Activated CD8-positive, alpha-beta memory T cell treated with anti-CD3 and anti-CD28 coated beads, Interleukin-2, amount 10 ng/mL, durations not matched to agents 7 days and 5 days (primary cell): ENCODE results near the gene PPM1D. TPM values are rescaled to one million over a fixed set of nuclear protein-coding genes. Genes with fewer than 3 reads are reported as not detected.
"Not testable (repeated sequence)": the region's sequence is repeated elsewhere in the genome, so short reads cannot be mapped to it uniquely, and the experiment has no call there.

Experiments
- ATAC-seq: fragments of 150-1000 bp; cut with Tn5 transposase; one replicate; pipeline ENCODE4 v1.10.0; 2021; ENCODE audit warnings: moderate library complexity
- CTCF ChIA-PET: fragments of 350-600 bp; sonication (Branson Sonifier 250); formaldehyde crosslinking; loops from one replicate; lab custom pipeline; 2021; ENCODE audit warnings: antibody characterized with exemption; lab: Charles Lee
- DNase-seq: peaks from one replicate; pipeline ENCODE4 v3.0.0-alpha.2; 2020
- H3K27ac Mint-ChIP-seq: one replicate; pipeline ENCODE4 v1.8.0; 2021; ENCODE audit warnings: mild to moderate bottlenecking, mixed read lengths
- H3K27me3 Mint-ChIP-seq: one replicate; pipeline ENCODE4 v1.8.0; 2021; ENCODE audit warnings: mixed read lengths
- H3K36me3 Mint-ChIP-seq: one replicate; pipeline ENCODE4 v1.8.0; 2021; ENCODE audit warnings: mild to moderate bottlenecking, mixed read lengths
- H3K4me1 Mint-ChIP-seq: one replicate; pipeline ENCODE4 v1.8.0; 2021; ENCODE audit warnings: mixed read lengths
- H3K4me3 Mint-ChIP-seq: one replicate; pipeline ENCODE4 v1.8.0; 2021; ENCODE audit warnings: mild to moderate bottlenecking, moderate library complexity, mixed read lengths
- H3K9me3 Mint-ChIP-seq: one replicate; pipeline ENCODE4 v1.8.0; 2022; ENCODE audit warnings: low read depth, mixed read lengths
- total RNA-seq, 2 experiments: library from RNA; stranded (reverse); gene quantifications; one replicate each; pipeline ENCODE4 v1.2.3, GENCODE V29; 2021

The PPM1D gene
- 10 to 100 TPM; 20.3 to 22.6 TPM for total RNA-seq

DNA sequence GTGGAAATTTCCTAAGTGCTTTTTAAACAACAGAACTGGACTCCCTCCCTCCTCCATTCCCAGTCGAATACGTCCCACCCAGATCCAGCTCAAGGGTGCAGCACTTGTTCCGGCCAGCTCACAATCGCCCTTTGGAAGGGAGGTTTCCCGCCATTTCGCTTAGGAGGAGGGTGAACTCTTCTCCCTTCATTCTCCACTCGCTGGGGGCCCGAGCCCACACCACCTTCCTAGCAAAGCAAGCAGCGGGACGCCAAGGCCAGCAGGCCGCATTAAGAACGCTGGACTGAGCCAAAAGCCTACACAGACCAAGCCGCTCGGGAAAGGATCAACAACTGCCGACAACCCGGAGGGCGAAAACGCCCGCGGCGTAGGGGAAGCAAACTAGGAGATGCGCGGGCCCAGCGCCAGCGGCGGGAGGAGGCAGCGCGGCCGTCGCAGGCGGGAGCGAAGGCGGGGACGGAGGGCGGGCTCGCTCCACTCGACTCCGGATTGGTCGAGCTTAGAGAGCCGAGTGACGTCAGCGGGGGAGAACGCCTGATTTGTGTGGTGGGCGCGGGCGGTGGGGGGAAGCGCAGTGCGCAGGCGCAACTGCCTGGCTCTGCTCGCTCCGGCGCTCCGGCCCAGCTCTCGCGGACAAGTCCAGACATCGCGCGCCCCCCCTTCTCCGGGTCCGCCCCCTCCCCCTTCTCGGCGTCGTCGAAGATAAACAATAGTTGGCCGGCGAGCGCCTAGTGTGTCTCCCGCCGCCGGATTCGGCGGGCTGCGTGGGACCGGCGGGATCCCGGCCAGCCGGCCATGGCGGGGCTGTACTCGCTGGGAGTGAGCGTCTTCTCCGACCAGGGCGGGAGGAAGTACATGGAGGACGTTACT is at the start of gene PPM1D:
TSS of gene PPM1D (plus strand) at position 574 of the 870 bp plus-strand sequence. CDS start at position 796, 222 bp downstream.
- ATAC-seq (peak; percentile 94), DNase-seq (peak; percentile 99)
- CTCF ChIA-PET = interaction anchor here (0.9 to 2.3 kb wide), 9 partner anchors 9 to 1424 kb away, joined by 3 to 18 read pairs (median 4); partner anchors contain the start of gene HEATR6
- Mint-ChIP-seq H3K9me3 (no peaks in the 10 kb centered on the region), H3K4me3 (peak within 1 kb of the TSS; percentile 92), H3K27me3 (no peaks in the 10 kb centered on the region), H3K36me3 (peaks cover 6% of the 10 kb centered on the region), H3K27ac (peak within 1 kb of the TSS; percentile 93), H3K4me1 (peaks cover 34% of the 10 kb centered on the region)

DNA sequence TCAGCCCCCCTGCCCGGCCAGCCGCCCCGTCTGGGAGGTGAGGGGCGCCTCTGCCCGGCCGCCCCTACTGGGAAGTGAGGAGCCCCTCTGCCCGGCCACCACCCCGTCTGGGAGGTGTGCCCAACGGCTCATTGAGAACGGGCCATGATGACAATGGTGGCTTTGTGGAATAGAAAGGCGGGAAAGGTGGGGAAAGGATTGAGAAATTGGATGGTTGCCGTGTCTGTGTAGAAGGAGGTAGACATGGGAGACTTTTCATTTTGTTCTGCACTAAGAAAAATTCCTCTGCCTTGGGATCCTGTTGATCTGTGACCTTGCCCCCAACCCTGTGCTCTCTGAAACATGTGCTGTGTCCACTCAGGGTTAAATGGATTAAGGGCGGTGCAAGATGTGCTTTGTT is 47.7 kb upstream of the PPM1D start:
- H3K27me3 Mint-ChIP-seq, H3K27ac Mint-ChIP-seq, DNase-seq, ATAC-seq, H3K4me1 Mint-ChIP-seq, H3K9me3 Mint-ChIP-seq, CTCF ChIA-PET, H3K4me3 Mint-ChIP-seq, H3K36me3 Mint-ChIP-seq: not testable (repeated sequence)

DNA sequence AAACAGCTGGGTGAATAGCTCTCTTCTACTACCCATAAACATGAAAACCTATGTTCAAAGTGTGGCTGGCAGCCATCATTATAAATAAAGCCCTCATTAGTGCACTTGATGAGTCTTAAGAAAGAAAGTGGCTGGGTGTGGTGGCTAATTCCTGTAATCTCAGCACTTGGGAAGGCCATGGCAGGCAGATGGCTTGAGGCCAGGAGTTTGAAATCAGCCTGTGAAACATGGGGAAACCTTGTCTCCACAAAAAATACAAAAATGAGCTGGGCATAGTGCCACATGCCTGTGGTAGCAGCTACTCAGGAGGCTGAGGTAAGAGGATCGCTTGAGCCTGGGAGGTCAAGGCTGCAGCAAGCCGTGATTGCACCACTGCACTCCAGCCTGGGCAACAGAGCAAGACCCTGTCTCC is 45.6 kb upstream of the PPM1D start:
- DNase-seq (no peak), ATAC-seq (no peak)
- Mint-ChIP-seq H3K4me1 (no peaks in the 10 kb centered on the region), H3K4me3 (no peak overlapping the region), H3K9me3 (peaks cover 12% of the 10 kb centered on the region), H3K36me3 (peaks cover 13% of the 10 kb centered on the region), H3K27me3 (no peaks in the 10 kb centered on the region), H3K27ac (no peak overlapping the region)
- CTCF ChIA-PET = no interaction called here

DNA sequence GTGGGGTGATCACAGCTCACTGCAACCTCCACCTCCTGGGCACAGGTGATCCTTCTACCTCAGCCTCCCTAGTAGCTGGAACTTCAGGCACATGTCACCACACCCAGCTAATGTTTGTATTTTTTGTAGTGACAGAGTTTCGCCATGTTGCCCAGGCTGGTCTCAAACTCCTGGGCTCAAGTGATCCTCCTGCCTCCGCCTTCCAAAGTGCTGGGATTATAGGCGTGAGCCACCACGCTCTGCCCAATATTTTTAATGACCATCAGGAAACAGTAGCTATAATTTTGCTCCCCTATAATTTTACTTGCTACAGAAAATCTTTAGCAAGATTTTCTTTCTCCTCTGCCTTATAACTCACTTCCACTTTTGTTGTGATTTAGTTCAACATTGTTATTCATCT is 44.2 kb upstream of the PPM1D start:
- DNase-seq = no peak
- H3K36me3 Mint-ChIP-seq = peaks cover 13% of the 10 kb centered on the region
- H3K27me3 Mint-ChIP-seq = no peaks in the 10 kb centered on the region
- H3K9me3 Mint-ChIP-seq = peaks cover 12% of the 10 kb centered on the region
- H3K27ac Mint-ChIP-seq = no peak overlapping the region
- no peak for ATAC-seq
- CTCF ChIA-PET = interaction anchor here (0.8 to 1.2 kb wide), 2 partner anchors 14 to 118 kb away, joined by 3 to 5 read pairs; no protein-coding TSS in a partner anchor
- H3K4me1 Mint-ChIP-seq = no peaks in the 10 kb centered on the region
- no peak overlapping the region for H3K4me3 Mint-ChIP-seq

DNA sequence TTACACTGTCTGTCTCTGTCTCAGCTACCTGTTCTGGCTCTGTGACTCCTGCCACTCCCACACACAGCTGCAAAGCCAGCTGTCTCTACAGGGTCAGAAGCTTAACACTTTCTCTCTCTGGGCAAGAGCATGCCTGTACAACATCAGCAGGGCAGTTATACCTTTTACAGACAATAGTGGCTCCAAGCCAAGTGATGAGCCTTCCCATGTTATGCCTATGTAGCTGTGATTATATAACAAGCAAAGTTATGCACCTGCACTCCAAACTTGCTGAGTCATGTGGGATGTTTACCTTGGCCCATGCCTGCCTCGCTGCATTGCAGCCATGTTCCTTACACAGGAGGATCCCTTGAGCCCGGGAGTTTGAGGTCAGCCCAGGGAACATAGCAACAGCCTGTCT is 42.2 kb upstream of the PPM1D start:
- DNase-seq (no peak), ATAC-seq (no peak)
- H3K4me3 Mint-ChIP-seq = no peak overlapping the region
- CTCF ChIA-PET = interaction anchor here (0.7 to 1.5 kb wide), 3 partner anchors 12 to 33 kb away, joined by 3 to 6 read pairs (median 3); no protein-coding TSS in a partner anchor
- H3K4me1 Mint-ChIP-seq = no peaks in the 10 kb centered on the region
- no peak overlapping the region for H3K27ac Mint-ChIP-seq
- peaks cover 13% of the 10 kb centered on the region for H3K36me3 Mint-ChIP-seq
- no peaks in the 10 kb centered on the region for H3K27me3 Mint-ChIP-seq
- H3K9me3 Mint-ChIP-seq = peaks cover 12% of the 10 kb centered on the region

DNA sequence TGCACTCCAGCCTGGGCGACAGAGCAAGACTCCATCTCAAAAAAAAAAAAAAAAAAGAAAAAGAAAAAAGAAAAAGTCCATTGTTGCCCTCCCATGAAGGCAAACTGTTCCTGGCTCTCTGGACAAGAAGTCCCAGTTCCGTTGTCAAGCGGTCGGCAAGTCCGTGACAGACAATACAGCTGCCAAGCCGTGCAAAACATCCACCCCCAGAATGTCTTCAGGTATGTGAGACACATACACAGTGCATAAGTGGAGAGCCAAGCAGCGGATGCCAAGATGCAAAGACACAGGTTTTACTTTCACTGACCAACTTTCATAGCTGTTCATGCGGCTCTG is 40.4 kb upstream of the PPM1D start:
- Mint-ChIP-seq H3K9me3 (peaks cover 12% of the 10 kb centered on the region), H3K27ac (no peak overlapping the region), H3K4me3 (no peak overlapping the region), H3K27me3 (peaks cover 5% of the 10 kb centered on the region), H3K4me1 (no peaks in the 10 kb centered on the region), H3K36me3 (peaks cover 13% of the 10 kb centered on the region)
- ATAC-seq (no peak), DNase-seq (no peak)
- CTCF ChIA-PET = interaction anchor here (0.6 kb wide), 1 partner anchor 38 kb away, joined by 3 read pairs; no protein-coding TSS in a partner anchor

DNA sequence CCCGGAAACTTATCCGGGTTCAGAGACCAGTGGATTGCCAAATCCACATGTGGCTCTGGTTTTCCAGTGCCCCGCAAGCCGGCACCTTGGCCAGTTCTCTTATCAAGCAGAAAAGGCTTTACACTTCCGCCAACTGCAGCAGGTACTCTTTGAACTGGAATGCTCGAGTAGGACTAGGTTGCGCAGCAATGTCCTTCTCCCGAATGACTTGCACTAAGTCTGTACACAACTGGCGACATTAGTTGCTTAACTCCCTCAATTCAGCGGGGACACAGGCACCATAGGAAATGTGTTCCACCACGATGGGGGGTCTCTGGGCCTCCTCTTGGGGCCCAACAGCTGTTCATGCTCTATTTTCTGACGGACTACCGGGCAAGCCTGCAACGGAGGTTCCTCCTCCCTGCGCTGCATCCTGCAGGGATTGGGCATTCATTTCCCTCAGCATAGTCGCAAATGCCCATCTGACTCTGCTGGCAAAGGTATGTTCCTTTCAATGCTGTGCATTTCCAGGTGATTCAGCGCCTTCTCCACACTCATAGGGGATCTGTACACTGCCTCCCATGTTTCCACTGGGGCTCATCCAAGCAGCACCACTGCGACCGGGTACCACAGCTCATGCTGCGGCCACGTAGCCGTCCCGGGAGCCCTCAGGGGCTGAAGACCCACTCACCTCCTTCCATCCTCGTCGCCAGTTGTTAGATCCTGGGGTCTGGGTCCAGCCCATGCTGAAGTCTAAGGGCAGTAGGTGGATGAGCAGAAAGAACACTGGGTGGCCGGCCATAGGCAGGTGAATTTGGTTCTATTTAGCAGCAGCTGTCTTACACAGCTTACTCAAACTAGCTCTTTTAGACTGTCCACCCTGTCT is 39.8 kb upstream of the PPM1D start:
- Mint-ChIP-seq H3K9me3 (peaks cover 12% of the 10 kb centered on the region), H3K4me1 (no peaks in the 10 kb centered on the region), H3K27ac (no peak overlapping the region), H3K36me3 (peaks cover 13% of the 10 kb centered on the region), H3K27me3 (peaks cover 5% of the 10 kb centered on the region), H3K4me3 (no peak overlapping the region)
- DNase-seq (no peak), ATAC-seq (no peak)
- CTCF ChIA-PET = no interaction called here

DNA sequence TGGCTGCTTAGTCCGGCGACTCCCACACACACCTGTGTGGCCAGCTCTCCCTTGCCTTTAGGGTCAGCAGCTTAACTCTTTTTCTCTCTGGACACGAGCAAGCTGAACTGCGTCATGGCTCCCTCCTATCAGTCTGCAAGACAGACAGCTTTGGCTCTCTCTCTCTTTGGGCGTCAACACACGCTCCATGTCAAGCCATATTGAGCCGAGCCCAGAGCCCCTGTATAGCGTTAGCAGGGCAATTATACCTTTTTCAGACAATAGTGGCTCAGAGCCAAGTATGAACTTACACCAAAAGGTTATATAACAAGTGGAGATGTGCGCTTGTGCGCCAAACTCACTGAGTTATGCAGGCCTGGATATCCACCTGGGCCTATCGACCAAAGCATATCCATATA is 39.1 kb upstream of the PPM1D start:
- peaks cover 13% of the 10 kb centered on the region for H3K36me3 Mint-ChIP-seq
- H3K27me3 Mint-ChIP-seq = peaks cover 5% of the 10 kb centered on the region
- H3K4me1 Mint-ChIP-seq = no peaks in the 10 kb centered on the region
- no peak for ATAC-seq
- no peak overlapping the region for H3K27ac Mint-ChIP-seq
- peaks cover 12% of the 10 kb centered on the region for H3K9me3 Mint-ChIP-seq
- no peak overlapping the region for H3K4me3 Mint-ChIP-seq
- CTCF ChIA-PET = no interaction called here
- no peak for DNase-seq

DNA sequence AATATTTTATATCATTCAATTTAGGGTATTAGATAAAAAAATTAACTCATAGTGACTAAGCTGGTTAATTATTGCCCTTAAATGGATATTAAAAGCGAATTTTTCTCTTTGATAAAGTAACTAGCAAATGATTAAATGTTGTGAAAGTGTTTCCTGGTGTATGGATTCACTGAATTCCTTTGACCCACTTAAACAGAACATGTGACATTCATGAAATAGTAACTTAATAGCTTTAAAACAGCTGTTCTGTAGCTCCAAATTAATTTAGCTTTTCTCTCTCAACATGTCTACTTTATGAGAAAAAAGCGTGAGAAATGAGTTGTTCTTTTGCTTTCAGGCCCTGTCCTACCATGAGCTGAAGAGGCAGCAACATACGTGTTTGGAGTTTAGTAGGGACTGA is 37.6 kb upstream of the PPM1D start:
- H3K9me3 Mint-ChIP-seq = peaks cover 5% of the 10 kb centered on the region
- DNase-seq (no peak), ATAC-seq (no peak)
- H3K27me3 Mint-ChIP-seq = peaks cover 5% of the 10 kb centered on the region
- no peaks in the 10 kb centered on the region for H3K4me1 Mint-ChIP-seq
- CTCF ChIA-PET = interaction anchor here (0.9 kb wide), 1 partner anchor 14 kb away, joined by 3 read pairs; no protein-coding TSS in a partner anchor
- no peak overlapping the region for H3K4me3 Mint-ChIP-seq
- no peak overlapping the region for H3K27ac Mint-ChIP-seq
- H3K36me3 Mint-ChIP-seq = peaks cover 7% of the 10 kb centered on the region

DNA sequence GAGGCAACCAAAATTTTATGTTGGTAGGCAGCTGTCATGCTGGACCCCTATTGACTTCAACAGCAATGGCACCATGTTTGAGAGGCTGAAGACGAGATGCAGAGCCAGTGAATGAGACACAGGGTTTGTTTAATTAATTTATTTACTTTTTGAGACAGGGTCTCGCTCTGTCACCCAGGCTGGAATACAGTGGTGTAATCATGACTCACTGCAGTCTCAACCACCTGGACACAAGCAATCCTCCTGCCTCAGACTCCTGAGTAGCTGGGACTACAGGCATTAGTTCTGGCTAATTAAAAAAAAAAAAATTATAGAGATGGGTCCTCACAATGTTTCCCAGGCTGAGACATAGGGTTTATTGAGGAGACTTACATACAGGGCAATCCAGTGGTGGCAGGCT is 36.2 kb upstream of the PPM1D start:
- CTCF ChIA-PET = no interaction called here
- Mint-ChIP-seq H3K27me3 (peaks cover 5% of the 10 kb centered on the region), H3K36me3 (peaks cover under 1% of the 10 kb centered on the region), H3K27ac (no peak overlapping the region), H3K9me3 (no peaks in the 10 kb centered on the region), H3K4me1 (no peaks in the 10 kb centered on the region), H3K4me3 (no peak overlapping the region)
- ATAC-seq (no peak), DNase-seq (no peak)

DNA sequence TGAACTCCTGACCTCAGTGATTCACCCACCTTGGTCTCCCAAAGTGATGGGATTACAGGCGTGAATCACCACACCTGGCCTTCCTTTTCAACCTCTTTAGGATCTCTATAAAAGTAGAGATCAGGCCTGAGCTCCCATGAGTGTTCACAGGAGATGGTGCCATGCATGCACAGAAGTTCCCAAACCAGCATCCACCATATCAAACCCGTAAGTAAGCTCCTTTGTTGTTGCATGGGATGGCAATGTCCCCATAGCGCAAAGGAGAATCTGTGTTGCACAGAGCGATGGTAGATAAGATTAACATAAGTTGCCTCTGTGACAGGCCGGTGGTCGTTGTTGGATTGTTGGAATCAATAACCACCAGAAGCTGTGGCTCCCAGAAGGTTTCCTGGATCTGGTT is 34.8 kb upstream of the PPM1D start:
- CTCF ChIA-PET = no interaction called here
- Mint-ChIP-seq H3K36me3 (no peaks in the 10 kb centered on the region), H3K4me1 (peaks cover 3% of the 10 kb centered on the region), H3K9me3 (no peaks in the 10 kb centered on the region), H3K27ac (no peak overlapping the region), H3K27me3 (peaks cover 5% of the 10 kb centered on the region), H3K4me3 (no peak overlapping the region)
- no peak for ATAC-seq
- no peak for DNase-seq

DNA sequence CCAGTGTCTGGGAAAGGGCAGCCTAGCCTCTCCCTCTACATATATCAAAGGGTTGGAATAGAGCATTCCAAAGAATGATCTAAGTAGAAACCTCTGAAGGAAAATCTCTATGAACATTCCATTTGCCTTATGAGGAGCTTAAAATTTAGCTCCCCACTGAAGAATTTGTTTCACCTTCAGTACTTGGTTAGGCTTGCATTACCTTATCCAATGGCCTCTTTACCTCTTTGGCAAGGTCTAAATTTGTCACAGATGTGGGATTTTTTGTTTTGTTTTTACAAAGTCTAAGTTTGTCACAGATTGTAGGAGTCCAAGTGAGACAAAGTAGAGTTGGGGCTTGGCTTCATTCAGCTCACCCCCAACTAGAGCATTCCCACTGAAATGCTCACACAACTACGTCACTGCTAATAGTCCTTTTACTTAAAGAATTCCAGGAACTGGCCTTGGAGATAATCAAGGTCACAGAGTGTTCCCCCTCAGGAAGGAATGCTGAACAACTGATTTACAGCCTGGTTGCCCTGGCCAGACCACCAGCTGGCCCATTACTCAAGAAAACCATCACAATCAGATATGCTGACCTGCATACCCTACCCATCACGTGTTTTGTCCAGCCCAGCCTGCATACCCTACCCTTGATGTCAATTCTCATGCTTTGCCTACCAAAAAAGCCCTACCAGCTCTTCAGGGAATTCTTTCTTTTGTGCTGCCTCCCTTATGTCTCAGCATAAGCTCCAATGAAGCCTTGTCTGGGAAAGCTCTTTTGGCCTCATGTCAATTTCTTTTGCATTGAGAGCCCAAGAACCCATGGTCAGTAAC is 26.5 kb upstream of the PPM1D start:
- peaks cover 28% of the 10 kb centered on the region for H3K27me3 Mint-ChIP-seq
- DNase-seq = no peak
- no peaks in the 10 kb centered on the region for H3K9me3 Mint-ChIP-seq

More for the DNA sequence above, 26.5 kb upstream of the PPM1D start:
- CTCF ChIA-PET = interaction anchor here (0.9 to 2.0 kb wide), 4 partner anchors 16 to 152 kb away, joined by 3 to 5 read pairs (median 4); partner anchors contain the start of gene PPM1D
- peaks cover 16% of the 10 kb centered on the region for H3K4me1 Mint-ChIP-seq
- no peak overlapping the region for H3K27ac Mint-ChIP-seq
- no peak overlapping the region for H3K4me3 Mint-ChIP-seq
- no peak for ATAC-seq
- H3K36me3 Mint-ChIP-seq = no peaks in the 10 kb centered on the region
